Mesothelial cell of epicardium (in vitro differentiated cells): ENCODE data around the gene CCDC88B. TPM values are rescaled to one million over a fixed set of nuclear protein-coding genes. Genes with fewer than 3 reads are reported as not detected.

Experiments
- DNase-seq, 2 experiments: peaks; one replicate each; pipeline ENCODE4 v3.0.0; 2021; ENCODE audit warnings: low spot score in 2 of 2; ENCODE audit not compliant: unreplicated experiment in 2 of 2
- H3K27ac Mint-ChIP-seq: 2 replicates; pipeline ENCODE4 v1.8.0; 2021; ENCODE audit warnings: mixed read lengths
- H3K27me3 Mint-ChIP-seq: 2 replicates; pipeline ENCODE4 v1.8.0; 2021; ENCODE audit warnings: low read depth, mixed read lengths
- H3K36me3 Mint-ChIP-seq: 2 replicates; pipeline ENCODE4 v1.8.0; 2021; ENCODE audit warnings: mixed read lengths
- H3K4me1 Mint-ChIP-seq: 2 replicates; pipeline ENCODE4 v1.8.0; 2021; ENCODE audit warnings: mixed read lengths
- H3K4me3 Mint-ChIP-seq: 2 replicates; pipeline ENCODE4 v1.8.0; 2021; ENCODE audit warnings: mild to moderate bottlenecking, moderate library complexity, mixed read lengths
- H3K9me3 Mint-ChIP-seq: 2 replicates; pipeline ENCODE4 v1.8.0; 2021; ENCODE audit warnings: mixed read lengths
- CTCF ChIP-seq: fragments of 200-600 bp; sonication (generic); IDR thresholded peaks from one replicate; pipeline ENCODE4 v1.5.0; 2021; ENCODE audit warnings: antibody characterized with exemption; ENCODE audit not compliant: unreplicated experiment
- total RNA-seq: library from RNA; stranded (reverse); gene quantifications from 3 replicates; pipeline ENCODE4 v1.2.1, GENCODE V29; 2021

Gene CCDC88B
- total RNA-seq, 1 donor from 2014 or later: 11.5 TPM

- Mint-ChIP-seq H3K4me1 (peaks cover 11% of the 10 kb centered on the region), H3K27ac (no peak overlapping the region), H3K9me3 (no peaks in the 10 kb centered on the region), H3K36me3 (no peaks in the 10 kb centered on the region), H3K27me3 (no peaks in the 10 kb centered on the region), H3K4me3 (no peak overlapping the region)
- DNase-seq: no peak
- TF ChIP-seq CTCF: no peak
These were observed 40.1 kb downstream of the CCDC88B start for GRCh38 chr11:64379817-64380709.

- no peaks in the 10 kb centered on the region for H3K36me3 Mint-ChIP-seq
- TF ChIP-seq CTCF: no peak
- DNase-seq: no peak
- no peaks in the 10 kb centered on the region for H3K9me3 Mint-ChIP-seq
- no peak overlapping the region for H3K4me3 Mint-ChIP-seq
- H3K27me3 Mint-ChIP-seq: no peaks in the 10 kb centered on the region
- no peak overlapping the region for H3K27ac Mint-ChIP-seq
- peaks cover 11% of the 10 kb centered on the region for H3K4me1 Mint-ChIP-seq
These were observed 41.3 kb downstream of the CCDC88B start for GRCh38 chr11:64381350-64381749.

GRCh38 chr11:64382047-64382446 lies 42.0 kb downstream of the CCDC88B start:
- H3K27ac Mint-ChIP-seq: no peak overlapping the region
- H3K4me1 Mint-ChIP-seq: peaks cover 11% of the 10 kb centered on the region
- DNase-seq: no peak
- TF ChIP-seq CTCF: no peak
- H3K36me3 Mint-ChIP-seq: no peaks in the 10 kb centered on the region
- H3K9me3 Mint-ChIP-seq: no peaks in the 10 kb centered on the region
- H3K27me3 Mint-ChIP-seq: no peaks in the 10 kb centered on the region
- H3K4me3 Mint-ChIP-seq: no peak overlapping the region

GRCh38 chr11:64382586-64382985 lies 42.6 kb downstream of the CCDC88B start:
- no peaks in the 10 kb centered on the region for H3K36me3 Mint-ChIP-seq
- peaks cover 11% of the 10 kb centered on the region for H3K4me1 Mint-ChIP-seq
- no peak for DNase-seq
- H3K27ac Mint-ChIP-seq: no peak overlapping the region
- no peak overlapping the region for H3K4me3 Mint-ChIP-seq
- H3K27me3 Mint-ChIP-seq: no peaks in the 10 kb centered on the region
- TF ChIP-seq CTCF: no peak
- H3K9me3 Mint-ChIP-seq: no peaks in the 10 kb centered on the region

- Mint-ChIP-seq H3K27me3 (no peaks in the 10 kb centered on the region), H3K36me3 (no peaks in the 10 kb centered on the region), H3K4me3 (no peak overlapping the region), H3K4me1 (peaks cover 11% of the 10 kb centered on the region), H3K27ac (no peak overlapping the region), H3K9me3 (no peaks in the 10 kb centered on the region)
- no peak for DNase-seq
- no peak for TF ChIP-seq CTCF
These were observed 43.6 kb downstream of the CCDC88B start for GRCh38 chr11:64383580-64383979.
